Heart right ventricle (tissue), 16 donors: ENCODE results near the gene C2CD2. TPM values are rescaled to one million over a fixed set of nuclear protein-coding genes. Genes with fewer than 3 reads are reported as not detected.

Experiments used
- ATAC-seq, 8 donors: fragments of 200-7000 bp; cut with Tn5 transposase; one replicate each; pipeline ENCODE4 v1.9.1; 2020; ENCODE audit warnings: mild to moderate bottlenecking in 8 of 8, moderate library complexity in 8 of 8, moderate number of reproducible peaks in 1 of 8
- DNase-seq, 2 donors: peaks; one replicate each; pipeline ENCODE4 v3.0.0-alpha.2; 2020
- H3K27ac ChIP-seq, 10 donors: fragments of 200-600 bp; sonication (generic) in 2 of 10; one replicate each; pipeline versions ENCODE4 v1.5.0 to v1.8.0; 2020 to 2022; ENCODE audit warnings: mild to moderate bottlenecking in 3 of 10
- H3K27me3 ChIP-seq, 7 donors: fragments of 200-600 bp; one replicate each; pipeline ENCODE4 v1.8.0; 2021 to 2022; ENCODE audit warnings: mild to moderate bottlenecking in 2 of 7
- H3K36me3 ChIP-seq, 9 donors: fragments of 200-600 bp; sonication (generic) in 1 of 9; one replicate each; pipeline versions ENCODE4 v1.5.0 to v1.8.0; 2020 to 2022; ENCODE audit warnings: mild to moderate bottlenecking in 2 of 9
- H3K4me1 ChIP-seq, 9 donors: fragments of 200-600 bp; sonication (generic) in 1 of 9; one replicate each; pipeline versions ENCODE4 v1.5.0 to v1.8.0; 2020 to 2022; ENCODE audit warnings: mild to moderate bottlenecking in 4 of 9
- H3K4me3 ChIP-seq, 10 donors: fragments of 200-600 bp; sonication (generic) in 2 of 10; one replicate each; pipeline versions ENCODE4 v1.5.0 to v1.8.0; 2020 to 2022; ENCODE audit warnings: mild to moderate bottlenecking in 7 of 10, moderate library complexity in 2 of 10
- H3K9me3 ChIP-seq, 11 donors: fragments of 200-600 bp in 10 of 11; sonication (generic) in 2 of 11; one replicate each; pipeline versions ENCODE4 v1.5.0 to v1.8.0; 2013 to 2022; ENCODE audit warnings: mild to moderate bottlenecking in 2 of 11, control low read depth in 1 of 11, moderate library complexity in 1 of 11
- CTCF ChIP-seq, 9 donors: fragments of 200-600 bp; sonication (generic) in 2 of 9; IDR thresholded peaks; one replicate each; pipeline versions ENCODE4 v1.5.0 to v1.8.0; 2021 to 2022; ENCODE audit warnings: antibody characterized with exemption in 9 of 9, mild to moderate bottlenecking in 5 of 9, moderate library complexity in 1 of 9
- WGBS, 2 donors: extraction: QIAGEN DNeasy Blood & Tissue Kit; methylation state at CpG; one replicate each; pipeline ENCODE4 v1.1.7; 2013; ENCODE audit warnings: inconsistent platforms in 1 of 2; 5-methylcytosine and 5-hydroxymethylcytosine counted together
- intact Hi-C, 10 donors: fragments of 100-400 bp; cut with DNase I; formaldehyde crosslinking; loops; one replicate each; pipeline versions ENCODE4 v1.11.1 to v1.14.2; 2022
- polyA plus RNA-seq, 2 donors: library from polyadenylated mRNA; stranded (reverse); fragments of 200-250 nt; gene quantifications; one replicate each; pipeline ENCODE4 v1.2.3, GENCODE V29; 2013
- total RNA-seq, 10 donors: library from RNA; stranded (reverse); fragmentation: NEBNext Ultra II Directional in 3 of 10; extraction: Animal tissue kit (Norgen Biotek cat#: 25700) in 3 of 10; gene quantifications; one replicate each; pipeline versions ENCODE4 v1.2.1 to v1.2.4, GENCODE V29; 2021 to 2023
- donor health status: Arrhythmogenic right ventricular cardiomyopathy.
- donor health status: ischemic (EF 13 %, LVEDD 7.1; RV severe dilation, severe dysfunction).
- donor health status: healthy with polysubstance abuse.
- donor health status: DM: no; HTN: yes; CAD: no.
- donor health status: DM: no; HTN: no; CAD: no.
- donor health status: ischemic (EF 25% LVEDD 6.9; RV normal size, moderate dysfunction).
- donor health status: ischemic (EF 25% LVEDD 5.7; RV mildly dilated, moderate dysfunction).
- donor health status: healthy.
- donor health status: DM: yes; HTN: yes; CAD: no.
- donor health status: Ischemic cardiomyopathy.
- donor health status: ischemic (EF 35%, LVEDD 5.7; RV mildly dilated, moderate dysfunction).
- donor health status: nonischemic (EF 11% LVEDD 7.7; RV severe dilation, severe dysfunction).
- donor health status: DM: yes; HTN: yes; CAD: no.
- donor health status: PGD.
- donor health status: ischemic (EF 29% LVEDD 5.4; RV normal size, mild dysfunction).
- donor health status: nonischemic (EF 23%, LVEDD 6.1; RV moderate dilation, normal function).

C2CD2 gene
- total and polyA plus RNA-seq, 12 donors = 4.5 to 11.1 (median 6.6) TPM

GRCh38 chr21:41957991-41958766 lies 4.4 kb upstream of the C2CD2 start:
- H3K4me1 ChIP-seq = peaks cover 6 to 38% (median 25%) of the 10 kb centered on the region in 9 donors
- H3K4me3 ChIP-seq = no peak overlapping the region
- ATAC-seq (peak; percentile 59 to 87 (median 79)), DNase-seq (peak; percentile 72 to 91)
- WGBS, 2 donors = 48% methylated on average over 24 of the region's 24 CpGs
- H3K27me3 ChIP-seq = peaks cover 0 to 9% (median 0%) of the 10 kb centered on the region in 7 donors
- intact Hi-C loops = loop anchor here in 3 of 10 donors (10.0 kb wide), 3 partner anchors 47 to 157 kb away; no protein-coding TSS in a partner anchor
- H3K36me3 ChIP-seq = no peaks in the 10 kb centered on the region
- H3K27ac ChIP-seq = peak overlapping the region in 8 of 10 donors; percentile 17 to 81 (median 60)
- TF ChIP-seq CTCF (IDR thresholded peaks at IDR 0.05) = peak; percentile 10 to 56 (median 27)
- H3K9me3 ChIP-seq = no peaks in the 10 kb centered on the region

GRCh38 chr21:41956926-41957729 lies 3.3 kb upstream of the C2CD2 start:
- 65 to 69% methylated on average over 9 of the region's 9 CpGs for WGBS, 2 donors
- no peak for DNase-seq

GRCh38 chr21:41955516-41955915 lies 1.7 kb upstream of the C2CD2 start:
- WGBS, 2 donors = 88 to 89% methylated on average over 10 of the region's 10 CpGs

More at GRCh38 chr21:41956926-41957729, 3.3 kb upstream of the C2CD2 start:
- Histone ChIP-seq H3K9me3 (no peaks in the 10 kb centered on the region), H3K4me1 (peaks cover 6 to 48% (median 35%) of the 10 kb centered on the region in 9 donors), H3K4me3 (no peak overlapping the region), H3K27ac (peak overlapping the region in 9 of 10 donors; percentile 17 to 81 (median 58)), H3K27me3 (peaks cover 0 to 9% (median 0%) of the 10 kb centered on the region in 7 donors), H3K36me3 (no peaks in the 10 kb centered on the region)
- ATAC-seq = no peak
- TF ChIP-seq CTCF (IDR thresholded peaks at IDR 0.05) = no peak
- intact Hi-C loops = loop anchor here in 3 of 10 donors (10.0 kb wide), 3 partner anchors 48 to 158 kb away; no protein-coding TSS in a partner anchor

More at GRCh38 chr21:41955516-41955915, 1.7 kb upstream of the C2CD2 start:
- peaks cover 11 to 59% (median 41%) of the 10 kb centered on the region in 9 donors for H3K4me1 ChIP-seq
- H3K27me3 ChIP-seq = peaks cover 0 to 9% (median 0%) of the 10 kb centered on the region in 7 donors
- no peak for TF ChIP-seq CTCF (IDR thresholded peaks at IDR 0.05)
- intact Hi-C loops = loop anchor here in 3 of 10 donors (10.0 kb wide), 3 partner anchors 49 to 159 kb away; no protein-coding TSS in a partner anchor
- no peak for DNase-seq
- no peak for ATAC-seq
- H3K27ac ChIP-seq = no peak overlapping the region
- no peaks in the 10 kb centered on the region for H3K36me3 ChIP-seq
- no peak overlapping the region for H3K4me3 ChIP-seq
- H3K9me3 ChIP-seq = no peaks in the 10 kb centered on the region
